ENCODE measurements around the gene RARG.

Gene RARG

GRCh38 chr12:53161119-53161911, 70.7 kb downstream of the RARG start:
- Histone ChIP-seq H3K27ac (replicated peaks) (no peak overlapping the region), H3K4me3 (replicated peaks; ENCODE audit: insufficient read depth, low read length) (no peak overlapping the region), H3K27me3 (ENCODE audit: insufficient read depth, poor library complexity, severe bottlenecking) (no peaks in the 10 kb centered on the region)
- TF ChIP-seq POLR2AphosphoS5 (IDR thresholded peaks at IDR 0.05; ENCODE audit: low read depth) (no peak), SPI1 (IDR thresholded peaks at IDR 0.05; ENCODE audit: borderline replicate concordance, low read depth) (no peak), CTCF (IDR thresholded peaks at IDR 0.05; ENCODE audit: insufficient read depth, low read length) (no peak), GABPA (IDR thresholded peaks at IDR 0.05; ENCODE audit: low read depth) (no peak)
- TF ChIP-seq, protein P1, sequence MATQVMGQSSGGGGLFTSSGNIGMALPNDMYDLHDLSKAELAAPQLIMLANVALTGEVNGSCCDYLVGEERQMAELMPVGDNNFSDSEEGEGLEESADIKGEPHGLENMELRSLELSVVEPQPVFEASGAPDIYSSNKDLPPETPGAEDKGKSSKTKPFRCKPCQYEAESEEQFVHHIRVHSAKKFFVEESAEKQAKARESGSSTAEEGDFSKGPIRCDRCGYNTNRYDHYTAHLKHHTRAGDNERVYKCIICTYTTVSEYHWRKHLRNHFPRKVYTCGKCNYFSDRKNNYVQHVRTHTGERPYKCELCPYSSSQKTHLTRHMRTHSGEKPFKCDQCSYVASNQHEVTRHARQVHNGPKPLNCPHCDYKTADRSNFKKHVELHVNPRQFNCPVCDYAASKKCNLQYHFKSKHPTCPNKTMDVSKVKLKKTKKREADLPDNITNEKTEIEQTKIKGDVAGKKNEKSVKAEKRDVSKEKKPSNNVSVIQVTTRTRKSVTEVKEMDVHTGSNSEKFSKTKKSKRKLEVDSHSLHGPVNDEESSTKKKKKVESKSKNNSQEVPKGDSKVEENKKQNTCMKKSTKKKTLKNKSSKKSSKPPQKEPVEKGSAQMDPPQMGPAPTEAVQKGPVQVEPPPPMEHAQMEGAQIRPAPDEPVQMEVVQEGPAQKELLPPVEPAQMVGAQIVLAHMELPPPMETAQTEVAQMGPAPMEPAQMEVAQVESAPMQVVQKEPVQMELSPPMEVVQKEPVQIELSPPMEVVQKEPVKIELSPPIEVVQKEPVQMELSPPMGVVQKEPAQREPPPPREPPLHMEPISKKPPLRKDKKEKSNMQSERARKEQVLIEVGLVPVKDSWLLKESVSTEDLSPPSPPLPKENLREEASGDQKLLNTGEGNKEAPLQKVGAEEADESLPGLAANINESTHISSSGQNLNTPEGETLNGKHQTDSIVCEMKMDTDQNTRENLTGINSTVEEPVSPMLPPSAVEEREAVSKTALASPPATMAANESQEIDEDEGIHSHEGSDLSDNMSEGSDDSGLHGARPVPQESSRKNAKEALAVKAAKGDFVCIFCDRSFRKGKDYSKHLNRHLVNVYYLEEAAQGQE (IDR thresholded peaks at IDR 0.05; ENCODE audit: insufficient replicate concordance, low read depth), result no peak
- DNase-seq (ENCODE audit: low read depth in 1 of 2, low spot score in 1 of 2), result no peak

DNA sequence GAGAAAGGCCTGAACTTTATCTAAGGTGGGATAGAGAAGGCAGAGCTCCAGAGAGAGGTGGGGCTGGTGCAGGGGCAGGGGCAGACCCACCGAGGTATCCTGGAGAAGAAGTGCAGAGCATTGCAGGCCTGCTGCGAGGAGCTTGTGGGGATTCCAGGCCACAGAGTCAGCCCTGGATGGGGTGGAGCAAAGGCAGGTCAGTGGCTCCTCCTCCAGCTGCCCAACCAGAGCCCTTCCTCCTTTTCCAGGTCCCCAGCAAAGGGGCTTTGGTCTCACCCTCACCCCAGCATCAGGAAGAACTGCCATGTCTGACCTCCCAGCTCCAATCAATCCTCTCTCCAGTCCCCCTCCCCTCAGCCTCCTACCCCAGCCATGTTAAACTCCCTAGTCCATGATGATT, 71.3 kb downstream of the RARG start:
- Histone ChIP-seq H3K27me3 (ENCODE audit: insufficient read depth, poor library complexity, severe bottlenecking) (no peaks in the 10 kb centered on the region), H3K4me3 (replicated peaks; ENCODE audit: insufficient read depth, low read length) (no peak overlapping the region), H3K27ac (replicated peaks) (no peak overlapping the region)
- no peak for DNase-seq (ENCODE audit: low read depth in 1 of 2, low spot score in 1 of 2)
- TF ChIP-seq CTCF (IDR thresholded peaks at IDR 0.05; ENCODE audit: insufficient read depth, low read length) (no peak), GABPA (IDR thresholded peaks at IDR 0.05; ENCODE audit: low read depth) (no peak), SPI1 (IDR thresholded peaks at IDR 0.05; ENCODE audit: borderline replicate concordance, low read depth) (no peak), POLR2AphosphoS5 (IDR thresholded peaks at IDR 0.05; ENCODE audit: low read depth) (no peak)
- TF ChIP-seq, protein P1 (IDR thresholded peaks at IDR 0.05; ENCODE audit: insufficient replicate concordance, low read depth), result no peak
